ENCODE results near the gene ABAT.
"Not testable (repeated sequence)": the region's sequence is repeated elsewhere in the genome, so short reads cannot be mapped to it uniquely, and the experiment has no call there.

The ABAT gene

GRCh38 chr16:8751481-8752311 lies 77.3 kb downstream of the ABAT start:
- peak; percentile 90 for DNase-seq

DNA sequence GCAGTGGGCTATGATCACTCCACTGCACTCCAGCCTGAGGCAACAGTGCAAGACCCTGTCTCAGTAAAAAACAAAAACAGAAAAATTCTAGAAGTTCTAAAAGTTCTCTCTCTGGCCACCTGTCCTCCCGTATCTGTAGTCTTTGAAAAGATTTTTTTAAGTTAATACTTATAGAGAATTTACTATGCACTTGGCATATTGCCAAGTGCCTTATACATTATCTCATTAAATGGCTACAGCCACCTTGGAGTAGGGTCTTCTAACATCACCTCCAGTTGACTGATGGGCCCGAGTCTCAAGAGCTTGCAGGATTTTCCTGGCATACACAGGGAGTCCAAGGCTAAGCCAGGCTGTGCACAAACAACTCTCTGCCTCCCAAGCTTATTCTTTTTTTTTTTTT lies 78.3 kb downstream of the ABAT start:
- no peak for DNase-seq

GRCh38 chr16:8753416-8754054 lies 79.1 kb downstream of the ABAT start:
- DNase-seq: no peak

- no peak for DNase-seq
Observed at GRCh38 chr16:8756755-8757154, 82.3 kb downstream of the ABAT start.

DNA sequence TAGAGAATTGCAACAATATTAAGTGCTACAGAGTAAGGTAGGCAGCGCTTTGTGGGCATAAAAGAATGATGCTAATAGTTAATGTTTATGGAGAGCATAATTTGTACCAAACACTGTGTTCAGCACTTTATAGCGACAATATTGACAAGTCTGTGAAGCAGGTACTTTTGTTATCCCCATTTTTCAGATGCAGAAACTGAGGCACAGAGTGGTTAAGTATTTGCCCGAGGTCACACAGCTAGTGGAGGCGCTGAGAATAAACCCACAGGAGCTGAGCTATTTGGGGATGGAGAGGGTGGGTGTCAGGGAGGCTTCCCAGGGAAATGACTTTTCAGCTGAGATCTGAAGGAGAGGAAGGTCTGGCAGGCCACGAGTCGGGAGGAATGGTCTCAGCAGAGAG lies 83.6 kb downstream of the ABAT start:
- no peak for DNase-seq

- no peak for DNase-seq
Observed at GRCh38 chr16:8760021-8760420, 85.6 kb downstream of the ABAT start.

DNA sequence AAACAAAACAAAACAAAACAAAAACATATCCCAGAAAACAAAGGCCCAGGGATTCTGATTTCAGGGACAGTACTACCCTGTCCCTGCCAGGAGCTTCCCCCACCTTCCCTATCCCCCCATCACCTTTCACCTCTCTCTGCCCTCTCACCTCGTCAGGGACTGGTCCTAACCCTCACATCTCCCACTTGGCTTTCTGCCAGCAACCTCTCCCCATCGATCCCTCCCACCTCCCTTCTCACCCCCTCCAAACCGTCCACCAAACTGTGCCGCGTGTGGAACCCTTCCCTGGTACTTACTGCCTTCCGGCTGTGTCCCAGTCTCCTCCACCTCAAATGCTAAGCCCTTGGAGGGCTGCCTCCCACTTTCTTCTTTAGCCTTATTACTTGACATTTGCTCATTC lies 86.7 kb downstream of the ABAT start:
- DNase-seq: no peak

DNA sequence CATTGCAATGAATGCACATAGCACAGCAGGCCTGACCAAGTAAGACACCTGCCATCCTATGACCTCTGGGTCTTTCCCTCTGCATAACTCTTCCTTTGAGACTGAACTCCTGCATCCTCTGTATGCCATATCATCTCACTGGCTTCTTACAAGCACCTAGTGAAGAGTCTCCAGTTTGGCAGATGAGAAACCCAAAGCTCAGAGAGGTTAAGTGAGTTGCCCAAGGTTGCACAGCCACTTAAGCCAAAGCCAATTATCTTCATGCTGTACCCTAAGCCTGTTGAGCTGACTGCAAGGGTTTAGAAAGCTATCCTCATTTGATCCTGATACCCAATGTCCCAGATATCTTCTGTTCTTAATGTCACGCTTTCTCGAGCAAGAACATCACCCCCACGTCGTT lies 87.8 kb downstream of the ABAT start:
- DNase-seq: no peak

DNA sequence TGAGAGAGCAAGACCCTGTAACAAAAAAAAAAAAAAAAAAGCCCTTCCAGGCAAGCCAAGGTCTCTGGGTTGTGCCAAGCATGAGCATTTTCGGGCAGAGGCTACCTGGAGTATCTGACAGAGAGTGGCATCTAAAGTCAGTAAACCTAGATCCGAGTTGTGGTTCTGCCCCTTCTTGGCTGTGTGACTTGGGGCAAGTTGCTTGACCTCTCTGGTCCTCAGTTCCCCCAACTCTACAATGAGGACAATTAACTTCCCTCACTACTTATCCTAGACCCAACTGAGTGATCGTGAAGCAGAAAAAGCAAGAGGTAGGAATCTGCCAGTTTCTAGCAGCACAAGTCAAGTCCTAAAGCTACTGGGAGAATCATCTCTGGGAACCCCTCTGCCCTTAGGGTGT lies 88.7 kb downstream of the ABAT start:
- no peak for DNase-seq

GRCh38 chr16:8763899-8764298 lies 89.5 kb downstream of the ABAT start:
- DNase-seq: no peak

- DNase-seq: no peak
Observed at GRCh38 chr16:8764525-8765250, 90.3 kb downstream of the ABAT start.

DNA sequence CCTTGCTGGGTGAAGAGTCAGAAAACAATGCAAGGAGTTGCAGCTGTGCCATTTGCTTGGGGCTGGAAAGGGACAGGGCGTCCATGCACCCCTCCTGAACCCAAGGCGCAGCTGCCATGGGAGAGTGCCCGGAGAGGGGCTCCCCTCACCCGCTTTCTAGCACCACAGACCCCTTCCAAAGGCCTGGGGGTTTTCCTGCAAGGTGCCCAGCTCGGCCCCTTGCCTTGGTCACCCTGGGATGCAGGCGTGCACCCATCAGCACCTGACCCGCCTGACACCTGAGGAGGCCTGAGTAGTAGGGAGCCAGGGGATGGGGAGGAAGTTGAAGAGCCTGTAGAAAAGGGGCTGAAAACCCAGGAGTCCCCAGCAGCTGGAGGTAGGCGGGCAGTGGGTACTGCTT lies 92.8 kb downstream of the ABAT start:
- no peak for DNase-seq

- no peak for DNase-seq
Observed at GRCh38 chr16:8768283-8768682, 93.9 kb downstream of the ABAT start.

- DNase-seq: no peak
Observed at GRCh38 chr16:8768692-8769091, 94.3 kb downstream of the ABAT start.

GRCh38 chr16:8773537-8773936 lies 99.1 kb downstream of the ABAT start:
- DNase-seq: no peak

DNA sequence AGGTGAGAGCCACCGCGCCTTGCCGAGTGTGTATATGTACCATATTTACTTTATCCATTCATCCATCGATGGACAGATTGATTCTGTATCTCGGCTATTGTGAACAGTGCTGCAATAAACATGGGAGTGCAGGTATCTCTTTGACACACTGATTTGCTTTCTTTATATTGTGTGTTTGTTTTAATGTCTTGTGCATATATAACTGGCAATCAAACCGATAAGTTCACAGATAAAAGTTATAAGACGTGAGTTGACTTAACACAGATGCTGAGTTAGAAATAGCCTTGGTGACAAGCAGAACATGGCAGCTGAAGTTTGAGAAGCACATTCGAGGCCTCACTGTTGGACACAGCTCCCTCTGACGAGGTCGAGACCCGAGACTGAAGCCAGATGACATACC lies 99.8 kb downstream of the ABAT start:
- no peak for DNase-seq

DNA sequence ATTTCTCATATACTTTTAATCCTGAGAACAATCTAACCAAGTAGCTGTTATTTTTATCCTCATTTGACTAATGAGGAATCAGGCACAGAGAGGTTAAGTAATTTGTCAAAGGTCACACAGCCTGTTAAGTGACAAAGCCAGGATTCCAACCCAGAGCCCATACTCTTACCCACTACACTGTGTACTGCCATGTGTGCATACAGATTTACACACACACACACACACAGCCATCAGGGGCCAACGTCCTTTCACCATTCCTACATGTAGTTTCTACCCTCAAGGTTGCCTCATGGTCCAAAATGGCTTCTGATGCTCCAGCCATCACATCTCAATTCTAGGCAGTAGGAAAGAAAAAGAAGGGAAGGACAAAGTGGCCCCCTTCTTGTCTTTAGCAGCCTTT lies 100.9 kb downstream of the ABAT start:
- no peak for DNase-seq

DNA sequence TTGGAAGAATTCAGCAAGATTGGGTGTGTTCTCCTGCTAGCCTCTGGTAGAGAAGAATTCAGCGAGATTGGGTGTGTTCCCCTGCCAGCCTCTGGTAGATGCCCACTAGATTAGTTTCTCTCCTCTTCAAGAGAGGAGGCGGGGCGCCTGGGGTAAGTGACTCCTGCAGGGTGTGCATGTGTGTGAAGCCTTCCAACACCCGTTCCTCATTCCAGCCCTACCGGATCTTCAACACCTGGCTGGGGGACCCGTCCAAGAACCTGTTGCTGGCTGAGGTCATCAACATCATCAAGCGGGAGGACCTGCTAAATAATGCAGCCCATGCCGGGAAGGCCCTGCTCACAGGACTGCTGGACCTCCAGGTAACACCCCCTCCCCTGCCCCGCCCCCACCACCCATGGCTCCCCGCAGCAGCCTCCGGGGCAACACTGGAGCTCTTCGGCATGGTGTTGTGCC lies 101.7 kb downstream of the ABAT start:
- DNase-seq: no peak

DNA sequence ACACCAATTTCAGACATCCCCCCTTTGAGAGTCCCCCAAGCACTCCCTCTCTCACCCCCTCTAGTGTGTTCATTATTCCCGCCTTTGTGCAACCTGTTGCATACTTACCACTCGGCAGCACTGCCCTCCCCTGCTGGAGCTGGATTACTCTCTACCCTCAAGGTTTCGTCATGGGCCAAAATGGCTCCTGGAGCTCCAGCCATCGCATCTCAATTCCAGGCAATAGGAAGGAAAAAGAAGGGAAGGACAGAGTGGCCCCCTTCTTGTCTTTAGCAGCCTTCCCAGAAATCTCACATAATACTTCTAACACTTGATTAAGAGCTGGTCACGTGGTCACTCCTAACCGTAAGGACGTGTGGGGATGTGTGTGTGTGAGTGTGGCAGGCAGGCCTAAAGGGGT lies 102.8 kb downstream of the ABAT start:
- DNase-seq: no peak

- no peak for DNase-seq
Observed at GRCh38 chr16:8781797-8782196, 107.4 kb downstream of the ABAT start.

- no peak for DNase-seq
Observed at GRCh38 chr16:8782673-8783072, 108.3 kb downstream of the ABAT start.

DNA sequence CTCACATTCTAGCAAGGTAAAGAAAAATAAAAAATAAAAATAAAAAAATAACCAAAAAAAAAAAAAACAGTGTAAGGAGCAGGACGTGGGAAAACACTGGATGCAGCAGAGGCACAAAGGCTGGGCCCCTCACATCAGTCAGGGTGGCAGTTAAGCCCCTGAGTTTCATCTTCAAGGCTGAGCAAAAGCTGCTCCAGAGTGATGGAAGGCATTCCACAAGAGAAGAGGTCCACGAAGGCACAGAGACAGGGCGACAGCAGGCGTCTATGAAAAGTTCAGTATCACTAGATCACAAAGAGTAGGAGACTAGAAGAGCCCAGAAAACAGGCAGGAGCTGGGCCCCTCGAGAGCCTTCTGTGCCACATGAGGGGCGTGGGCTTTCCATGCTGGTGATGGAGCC lies 111.0 kb downstream of the ABAT start:
- DNase-seq: no peak

GRCh38 chr16:8786316-8786715 lies 111.9 kb downstream of the ABAT start:
- DNase-seq: not testable (repeated sequence)

DNA sequence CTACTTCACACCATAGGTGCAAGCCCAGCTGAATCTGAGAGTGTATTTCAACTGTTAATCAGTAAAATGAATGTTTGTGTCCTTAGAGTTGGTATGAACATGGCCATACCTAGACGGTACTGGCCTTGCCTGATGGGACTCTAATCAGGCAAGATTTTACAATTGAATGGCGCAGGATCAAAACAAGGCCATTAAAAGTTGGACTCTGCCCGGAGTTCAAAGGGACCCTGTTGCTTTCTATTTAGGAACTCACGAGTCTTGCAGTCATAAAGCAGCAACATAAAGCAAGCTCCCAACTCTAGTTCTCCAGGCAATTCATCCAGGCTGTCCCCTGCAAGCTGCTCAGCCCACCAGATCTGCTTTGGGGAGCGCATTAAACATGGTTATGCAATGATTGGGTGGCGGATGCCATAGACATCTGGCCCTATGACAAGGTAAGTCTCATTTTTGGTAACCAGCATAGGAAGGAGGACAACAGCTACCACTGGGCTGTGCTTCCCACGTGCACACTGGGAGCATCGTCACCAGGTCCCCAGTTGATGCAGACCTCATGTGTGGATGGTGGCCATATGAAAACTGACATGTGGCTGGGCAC lies 114.3 kb downstream of the ABAT start:
- DNase-seq: no peak

Data from fibroblast of upper back skin (primary cell).